H1 (cell line): ENCODE results near the gene CHD5.

Source experiments
- BRCA1 ChIP-seq: IDR thresholded peaks from 2 replicates; pipeline ENCODE4 v1.6.1; 2012; ENCODE audit warnings: low read depth, low read length, improper control_type of control experiment
- CTCF ChIP-seq, 3 experiments: IDR thresholded peaks; 1 replicate in 2 of 3; 2 replicates in 1 of 3; pipeline versions ENCODE4 v1.5.1 to v1.6.1; 2011; ENCODE audit warnings: low read length in 3 of 3, mild to moderate bottlenecking in 3 of 3, inconsistent platforms in 2 of 3, low read depth in 1 of 3, moderate library complexity in 1 of 3; ENCODE audit not compliant: insufficient read depth in 1 of 3; ENCODE audit errors: control extremely low read depth in 1 of 3
- HDAC2 ChIP-seq, 2 experiments: fragments of 300-600 bp in 1 of 2; sonication (generic) in 1 of 2; IDR thresholded peaks; 2 replicates each; pipeline ENCODE4 v1.6.1; 2011 to 2012; ENCODE audit warnings: low read depth in 2 of 2, low read length in 2 of 2, mild to moderate bottlenecking in 2 of 2, moderate library complexity in 2 of 2, borderline replicate concordance in 1 of 2, inconsistent platforms in 1 of 2
- JUN ChIP-seq: IDR thresholded peaks from 2 replicates; pipeline ENCODE4 v1.6.1; 2011; ENCODE audit warnings: low read depth, mild to moderate bottlenecking, improper control_type of control experiment, low read length
- SIN3A ChIP-seq, 2 experiments: IDR thresholded peaks in 1 of 2; conservative IDR thresholded peaks in 1 of 2; 2 replicates each; pipeline ENCODE4 v1.6.1; 2011 to 2012; ENCODE audit warnings: low read length in 2 of 2, improper control_type of control experiment in 1 of 2, low read depth in 1 of 2, mild to moderate bottlenecking in 1 of 2

GRCh38 chr1:6209661-6210580 is 29.8 kb upstream of the CHD5 start:
- no peak for TF ChIP-seq BRCA1
- TF ChIP-seq CTCF (IDR thresholded peaks at IDR 0.05; ENCODE audit: control extremely low read depth in 1 of 3, insufficient read depth in 1 of 3, low read depth in 1 of 3, low read length in 3 of 3), result peak in 2 of 3 experiments; percentile 36 to 47; a peak in 3 of 4 replicates
- no peak for TF ChIP-seq JUN
- TF ChIP-seq HDAC2 (IDR thresholded peaks at IDR 0.05; ENCODE audit: borderline replicate concordance in 1 of 2, low read depth in 2 of 2, low read length in 2 of 2), result no peak
- TF ChIP-seq SIN3A (conservative IDR thresholded peaks at IDR 0.05 in 1 of 2, IDR thresholded peaks at IDR 0.05 in 1 of 2; ENCODE audit: low read depth in 1 of 2, low read length in 2 of 2), result no peak
